Stimulated activated CD4-positive, alpha-beta T cell treated with anti-CD3 and anti-CD28 coated beads, Interleukin-1b, Interleukin-23, amount 100 ng/mL, for 48 hours (primary cell): ENCODE measurements around the gene NRN1L.

Experiments used
- DNase-seq: peaks from one replicate; pipeline ENCODE4 v3.0.0-alpha.2; 2020

NRN1L gene

DNA sequence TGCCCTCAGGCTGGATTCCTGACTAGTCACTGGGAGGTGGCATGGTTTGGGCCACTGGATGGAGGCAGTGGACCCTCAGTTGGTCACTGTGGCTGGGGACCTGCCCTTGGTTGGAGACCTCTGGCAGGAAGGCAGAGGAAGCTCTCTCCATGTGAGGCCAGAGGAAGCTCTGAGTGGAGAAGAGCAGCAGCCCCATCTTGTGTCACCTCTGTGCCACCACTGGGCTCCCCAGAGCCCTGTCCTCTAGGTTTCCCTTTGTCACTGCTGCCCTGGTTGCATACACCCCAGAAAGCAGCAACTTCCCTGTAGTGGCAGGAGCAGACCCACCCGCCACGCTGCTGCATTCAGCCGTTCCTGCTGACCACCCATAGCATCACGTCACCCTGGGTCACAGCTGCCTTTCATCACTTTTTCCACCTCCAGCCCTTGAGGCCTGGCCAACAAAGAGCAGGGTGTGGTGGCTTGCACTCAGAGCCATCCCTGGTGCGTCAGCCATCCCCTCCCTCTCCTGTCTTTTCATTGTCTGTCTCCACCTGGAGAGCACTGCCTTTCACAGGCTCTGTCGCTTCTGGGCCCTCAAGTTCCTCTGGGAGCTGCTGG is 35.0 kb downstream of the NRN1L start:
- no peak for DNase-seq

DNA sequence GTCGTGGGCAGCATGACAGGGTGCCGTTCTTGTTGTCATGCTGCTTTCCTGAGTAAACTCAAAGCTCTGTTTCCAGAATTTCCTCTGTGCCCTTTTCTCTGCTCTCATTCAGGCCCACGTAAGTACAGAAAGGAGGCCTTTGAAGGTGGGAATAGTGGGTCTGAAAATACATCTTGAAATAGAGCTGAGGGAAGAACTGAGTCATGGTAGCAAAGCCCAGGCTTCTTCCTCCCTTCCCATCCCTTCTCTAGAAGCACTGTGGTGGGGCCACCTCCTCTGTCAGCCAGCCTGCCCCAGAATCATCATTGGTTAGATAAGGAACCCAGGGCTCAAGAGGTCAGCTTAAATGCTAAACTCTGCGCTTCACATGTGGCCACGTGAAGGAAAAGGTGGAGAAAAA is 37.5 kb downstream of the NRN1L start:
- no peak for DNase-seq

DNA sequence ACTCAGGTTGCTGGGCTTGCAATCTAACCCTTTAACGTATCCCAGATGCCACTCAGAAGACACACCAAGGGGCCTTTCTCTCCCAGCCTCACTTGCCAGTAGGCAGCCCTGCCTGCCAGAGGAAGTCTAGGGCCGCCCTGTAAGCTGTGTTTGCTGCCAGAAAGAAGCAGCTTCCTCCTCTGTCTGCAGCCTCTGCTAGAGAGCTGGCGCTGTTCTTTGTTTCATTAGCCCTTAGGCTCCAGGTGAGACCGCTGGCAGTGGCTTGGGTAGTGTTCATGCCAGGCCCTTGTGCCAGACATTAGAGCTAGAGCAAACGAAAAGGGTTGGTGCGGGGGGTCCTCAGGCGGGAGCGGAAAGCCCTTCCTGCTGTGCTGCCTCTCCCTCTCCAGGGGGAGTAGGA is 38.1 kb downstream of the NRN1L start:
- no peak for DNase-seq

DNA sequence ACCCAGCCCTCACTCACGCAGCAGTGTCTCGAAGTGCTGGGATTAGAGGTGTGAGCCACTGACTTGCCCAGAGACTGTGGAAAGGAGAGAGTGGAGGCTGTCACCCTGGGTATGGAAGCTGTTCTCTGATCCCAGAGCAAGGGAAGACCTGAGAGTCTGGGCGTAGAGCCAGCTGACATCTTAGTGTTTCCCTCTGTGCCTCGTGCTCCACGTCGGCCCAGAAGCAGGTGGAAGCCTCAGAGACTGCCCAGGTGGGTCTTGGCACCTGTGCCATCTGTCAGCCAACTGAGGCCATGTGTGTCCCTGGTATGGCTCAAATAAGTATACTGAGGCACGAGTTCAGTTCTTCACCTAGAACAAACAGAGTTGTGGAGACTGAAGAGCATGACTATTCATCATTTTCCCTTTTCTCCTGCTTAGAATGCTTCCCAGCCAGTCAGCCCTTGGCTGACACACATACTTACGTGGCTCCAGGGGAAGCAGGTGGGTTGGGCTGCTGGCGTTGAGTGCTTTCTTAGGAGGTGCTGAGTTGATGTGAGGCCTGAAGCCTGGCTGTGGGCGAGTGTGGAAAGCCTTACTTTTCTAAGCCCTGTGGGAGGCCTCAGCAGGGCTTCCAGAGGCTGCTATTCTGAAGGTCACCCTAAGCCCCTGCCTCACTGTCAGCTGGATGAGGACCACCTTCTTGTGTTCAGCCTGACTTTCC is 38.9 kb downstream of the NRN1L start:
- no peak for DNase-seq

DNA sequence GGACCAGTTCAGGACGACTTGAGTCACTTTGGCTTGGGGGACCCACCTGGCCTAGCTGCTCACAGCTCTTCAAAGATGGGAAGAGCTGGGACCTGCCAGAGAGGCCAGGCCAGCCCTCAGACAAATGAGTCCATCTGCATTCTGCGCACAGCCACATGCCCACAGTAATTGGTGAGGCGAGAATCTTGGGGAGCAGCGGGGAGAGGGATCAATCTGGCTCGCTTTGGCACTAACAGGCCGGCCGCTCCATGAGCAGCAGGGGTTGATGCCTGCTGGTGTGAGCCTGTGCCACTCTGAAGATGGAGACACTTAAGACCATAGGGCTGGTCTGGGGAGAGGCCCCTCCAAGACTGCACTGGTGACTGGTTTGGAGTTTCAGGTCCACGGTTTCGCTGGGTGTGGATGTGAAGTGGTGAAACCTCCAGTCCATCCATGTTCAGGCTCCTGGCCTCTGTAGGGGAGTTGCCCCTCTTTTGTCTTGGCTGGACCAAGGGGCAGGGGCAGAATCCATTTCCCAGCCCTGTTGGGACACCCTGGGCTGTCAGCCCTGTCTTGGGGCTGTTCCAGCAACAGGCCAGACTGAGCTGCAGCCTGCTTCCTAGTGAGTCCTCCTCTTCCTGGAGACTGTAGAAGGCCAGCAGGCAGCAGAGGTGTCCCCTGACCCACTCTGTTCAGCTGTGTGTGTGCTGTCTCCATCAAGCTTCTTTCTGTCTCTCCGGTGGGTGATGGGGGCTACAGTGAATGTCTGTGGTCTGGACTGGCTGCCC is 39.6 kb downstream of the NRN1L start:
- no peak for DNase-seq

DNA sequence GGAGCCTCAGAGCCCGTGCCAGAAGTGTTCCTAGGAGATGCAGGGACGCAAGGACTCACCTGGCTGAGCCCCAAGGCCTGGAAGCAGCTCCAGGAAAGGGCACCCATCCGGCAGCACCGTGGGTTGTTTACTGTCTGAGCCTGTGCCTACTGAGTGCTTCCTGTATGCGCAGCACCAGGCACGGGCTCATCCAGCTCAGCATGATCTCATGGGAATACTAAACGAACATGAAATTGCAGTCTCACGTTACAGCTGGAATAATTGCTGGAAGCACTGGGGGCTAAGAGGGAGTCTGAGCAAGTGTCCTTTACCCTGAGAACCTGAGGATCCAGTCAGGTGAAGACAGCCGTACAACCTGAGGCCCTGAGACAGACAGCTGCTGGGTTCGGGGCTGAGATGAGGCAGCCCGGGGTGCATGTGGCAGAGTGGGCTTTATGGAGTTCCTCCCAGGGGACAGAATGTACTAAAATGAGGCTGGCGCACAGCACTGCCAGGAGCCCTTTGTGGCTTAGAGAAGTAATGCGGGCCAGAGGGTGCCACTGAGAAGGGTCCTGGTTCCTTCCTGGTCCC is 41.6 kb downstream of the NRN1L start:
- DNase-seq: no peak

DNA sequence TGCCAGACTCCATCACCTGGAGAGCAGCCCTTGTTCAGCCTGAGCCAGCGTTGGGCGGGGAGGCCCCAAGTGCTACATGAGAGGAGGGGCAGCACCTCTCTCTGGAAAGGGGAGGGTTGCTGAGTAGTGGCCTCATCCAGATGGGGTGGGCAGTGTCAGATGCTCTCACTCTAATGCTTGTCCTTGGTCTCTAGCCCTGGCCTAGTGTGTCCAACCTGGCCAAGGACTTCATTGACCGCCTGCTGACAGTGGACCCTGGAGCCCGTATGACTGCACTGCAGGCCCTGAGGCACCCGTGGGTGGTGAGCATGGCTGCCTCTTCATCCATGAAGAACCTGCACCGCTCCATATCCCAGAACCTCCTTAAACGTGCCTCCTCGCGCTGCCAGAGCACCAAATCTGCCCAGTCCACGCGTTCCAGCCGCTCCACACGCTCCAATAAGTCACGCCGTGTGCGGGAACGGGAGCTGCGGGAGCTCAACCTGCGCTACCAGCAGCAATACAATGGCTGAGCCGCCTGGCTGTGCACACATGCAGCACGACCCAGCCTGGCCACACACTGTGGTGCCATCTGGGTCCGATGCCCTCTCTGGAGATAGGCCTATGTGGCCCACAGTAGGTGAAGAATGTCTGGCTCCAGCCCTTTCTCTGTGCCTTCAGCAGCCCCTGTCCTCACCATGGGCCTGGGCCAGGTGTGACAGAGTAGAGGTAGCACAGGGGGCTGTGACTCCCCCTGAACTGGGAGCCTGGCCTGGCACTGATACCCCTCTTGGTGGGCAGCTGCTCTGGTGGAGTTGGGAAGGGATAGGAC is 42.7 kb downstream of the NRN1L start:
- no peak for DNase-seq

DNA sequence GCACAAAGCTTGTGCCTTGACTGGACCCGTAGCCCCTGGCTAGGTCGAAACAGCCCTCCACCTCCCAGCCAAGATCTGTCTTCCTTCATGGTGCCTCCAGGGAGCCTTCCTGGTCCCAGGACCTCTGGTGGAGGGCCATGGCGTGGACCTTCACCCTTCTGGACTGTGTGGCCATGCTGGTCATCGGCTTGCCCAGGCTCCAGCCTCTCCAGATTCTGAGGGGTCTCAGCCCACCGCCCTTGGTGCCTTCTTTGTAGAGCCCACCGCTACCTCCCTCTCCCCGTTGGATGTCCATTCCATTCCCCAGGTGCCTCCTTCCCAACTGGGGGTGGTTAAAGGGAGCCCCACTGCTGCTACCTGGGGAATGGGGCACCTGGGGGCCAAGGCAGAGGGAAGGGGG is 43.5 kb downstream of the NRN1L start:
- DNase-seq: no peak

DNA sequence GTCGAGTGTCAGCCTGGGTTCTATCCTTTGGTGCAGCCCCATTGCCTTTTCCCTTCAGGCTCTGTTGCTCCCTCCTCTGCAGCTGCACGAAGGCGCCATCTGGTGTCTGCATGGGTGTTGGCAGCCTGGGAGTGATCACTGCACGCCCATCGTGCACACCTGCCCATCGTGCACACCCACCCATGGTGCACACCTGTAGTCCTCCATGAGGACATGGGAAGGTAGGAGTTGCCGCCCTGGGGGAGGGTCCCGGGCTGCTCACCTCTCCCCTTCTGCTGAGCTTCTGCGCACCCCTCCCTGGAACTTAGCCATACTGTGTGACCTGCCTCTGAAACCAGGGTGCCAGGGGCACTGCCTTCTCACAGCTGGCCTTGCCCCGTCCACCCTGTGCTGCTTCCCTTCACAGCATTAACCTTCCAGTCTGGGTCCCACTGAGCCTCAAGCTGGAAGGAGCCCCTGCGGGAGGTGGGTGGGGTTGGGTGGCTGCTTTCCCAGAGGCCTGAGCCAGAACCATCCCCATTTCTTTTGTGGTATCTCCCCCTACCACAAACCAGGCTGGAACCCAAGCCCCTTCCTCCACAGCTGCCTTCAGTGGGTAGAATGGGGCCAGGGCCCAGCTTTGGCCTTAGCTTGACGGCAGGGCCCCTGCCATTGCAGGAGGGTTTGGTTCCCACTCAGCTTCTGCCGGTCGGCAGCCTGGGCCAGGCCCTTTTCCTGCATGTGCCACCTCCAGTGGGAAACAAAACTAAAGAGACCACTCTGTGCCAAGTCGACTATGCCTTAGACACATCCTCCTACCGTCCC is 44.1 kb downstream of the NRN1L start:
- DNase-seq: peak; percentile 80

DNA sequence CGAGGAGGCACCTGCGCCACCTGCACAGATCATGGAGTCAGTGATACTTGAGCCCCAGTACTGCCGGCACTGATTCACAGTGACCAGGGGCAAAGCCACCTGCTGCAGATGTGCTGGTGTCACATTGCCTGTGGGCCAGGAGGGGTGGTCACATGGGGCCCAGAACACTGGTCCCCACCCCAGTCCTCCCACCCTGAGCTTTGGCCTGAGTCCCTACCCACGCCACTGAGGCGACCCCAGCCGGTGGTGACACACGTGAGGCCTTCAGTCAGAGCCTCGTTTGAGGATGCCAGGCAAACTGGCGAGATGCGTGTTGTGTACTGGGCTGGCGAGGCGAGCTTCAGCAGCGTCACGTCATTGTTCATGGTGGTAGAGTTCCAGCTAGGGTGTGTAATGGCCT is 45.5 kb downstream of the NRN1L start:
- no peak for DNase-seq

DNA sequence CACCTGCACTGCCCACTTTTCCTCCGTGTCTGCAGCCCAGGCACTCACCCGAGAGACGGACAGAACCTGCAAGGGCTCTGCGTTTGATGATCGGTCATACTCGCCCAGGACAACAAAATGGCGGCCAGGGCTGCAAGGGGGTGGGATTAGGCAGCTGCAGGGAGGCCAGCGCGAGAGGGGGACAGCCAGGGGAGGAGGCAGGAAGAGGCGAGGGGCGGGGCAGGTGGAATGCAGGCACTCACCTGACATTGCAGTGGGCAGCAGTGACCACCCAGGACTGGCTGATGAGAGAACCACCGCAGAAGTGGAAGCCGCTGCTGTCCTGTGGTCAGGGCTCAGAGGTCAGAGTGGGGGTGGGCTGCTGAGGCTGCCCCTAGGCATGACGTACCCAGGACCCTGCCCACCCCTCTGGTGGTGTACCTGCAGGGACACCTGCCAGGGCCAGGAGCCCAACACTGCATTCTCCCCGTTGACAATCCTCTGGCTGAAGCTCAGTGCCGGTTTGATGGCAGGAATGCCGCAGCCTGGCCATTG is 46.1 kb downstream of the NRN1L start:
- DNase-seq: no peak

DNA sequence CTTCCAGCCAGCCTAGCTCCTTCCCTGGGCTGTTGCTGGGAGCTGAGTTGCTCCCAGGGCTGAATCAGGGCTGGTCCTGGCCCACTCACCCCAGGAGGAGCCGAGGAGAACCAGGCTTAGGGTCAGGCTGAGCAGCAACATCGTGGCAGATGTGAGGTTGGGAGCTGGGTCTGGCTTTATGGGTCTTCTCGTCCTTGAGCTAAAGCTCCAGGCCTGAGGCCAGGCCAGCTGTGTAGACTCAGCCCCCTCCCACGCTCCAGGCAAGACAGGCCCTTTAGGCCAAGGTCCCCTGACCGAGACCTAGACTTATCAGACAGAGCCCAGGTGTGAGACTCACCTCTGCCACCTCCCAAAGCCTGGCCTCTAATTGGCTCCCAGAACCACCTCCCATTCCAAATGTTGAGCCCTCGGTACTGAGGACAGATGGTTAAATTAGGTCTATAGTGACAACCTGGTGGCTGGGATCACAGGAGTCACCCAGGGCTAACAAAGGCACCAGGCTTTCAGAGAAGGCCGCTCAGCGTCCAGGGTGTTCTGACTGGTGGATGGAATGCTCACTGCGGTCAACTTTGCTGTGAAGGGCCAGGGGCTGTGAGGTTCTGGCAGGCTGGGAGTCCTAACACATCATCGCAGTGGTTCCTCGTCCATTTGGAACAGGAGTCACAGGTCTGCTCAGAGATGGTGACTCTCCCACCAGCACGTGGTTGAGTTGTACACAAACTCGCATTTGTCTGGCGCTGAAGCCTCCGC is 47.2 kb downstream of the NRN1L start, which contains the start of gene CTRL:
Gene CTRL (minus strand): TSS at position 151 of the 750 bp plus-strand sequence. CDS start 10 bp downstream, at position 141.
- no peak for DNase-seq

DNA sequence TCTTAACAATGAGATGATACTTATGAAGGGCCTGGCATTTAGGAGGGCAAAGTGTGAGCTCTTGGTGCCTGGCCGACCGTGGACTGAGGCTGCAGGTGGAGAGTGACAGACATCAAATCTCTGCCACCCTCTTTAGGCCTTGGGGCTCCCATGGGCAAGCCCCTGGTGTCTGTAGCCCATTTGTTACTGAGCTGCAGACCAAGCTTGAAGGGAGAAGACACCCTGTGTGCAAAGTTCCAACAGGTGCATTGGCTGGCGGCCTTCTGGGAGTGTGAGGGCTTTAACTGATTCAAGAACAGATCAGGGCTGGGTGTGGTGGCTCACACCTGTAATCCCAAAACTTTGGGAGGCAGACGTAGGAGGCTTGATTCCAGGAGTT is 47.8 kb downstream of the NRN1L start:
- DNase-seq: no peak

DNA sequence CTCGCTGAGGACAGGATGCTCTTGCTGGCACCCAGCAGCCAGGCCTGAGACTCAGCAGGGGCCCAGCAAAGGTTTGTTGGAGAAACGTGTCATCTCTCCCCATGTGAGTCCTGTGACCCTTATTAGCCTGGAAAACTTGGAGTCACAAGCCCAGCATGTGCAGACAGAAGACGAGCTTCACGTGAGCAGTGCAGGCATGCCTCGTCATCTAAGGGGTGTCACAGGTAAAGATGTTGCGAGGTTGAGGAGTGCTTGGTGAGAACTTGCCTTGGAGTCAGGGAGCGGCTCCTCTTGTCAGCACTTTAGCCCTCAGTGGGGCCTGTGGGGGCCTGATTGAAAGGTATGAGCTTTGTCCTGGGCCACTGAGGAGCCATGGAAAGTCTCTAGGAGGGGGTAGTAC is 49.1 kb downstream of the NRN1L start:
- no peak for DNase-seq

DNA sequence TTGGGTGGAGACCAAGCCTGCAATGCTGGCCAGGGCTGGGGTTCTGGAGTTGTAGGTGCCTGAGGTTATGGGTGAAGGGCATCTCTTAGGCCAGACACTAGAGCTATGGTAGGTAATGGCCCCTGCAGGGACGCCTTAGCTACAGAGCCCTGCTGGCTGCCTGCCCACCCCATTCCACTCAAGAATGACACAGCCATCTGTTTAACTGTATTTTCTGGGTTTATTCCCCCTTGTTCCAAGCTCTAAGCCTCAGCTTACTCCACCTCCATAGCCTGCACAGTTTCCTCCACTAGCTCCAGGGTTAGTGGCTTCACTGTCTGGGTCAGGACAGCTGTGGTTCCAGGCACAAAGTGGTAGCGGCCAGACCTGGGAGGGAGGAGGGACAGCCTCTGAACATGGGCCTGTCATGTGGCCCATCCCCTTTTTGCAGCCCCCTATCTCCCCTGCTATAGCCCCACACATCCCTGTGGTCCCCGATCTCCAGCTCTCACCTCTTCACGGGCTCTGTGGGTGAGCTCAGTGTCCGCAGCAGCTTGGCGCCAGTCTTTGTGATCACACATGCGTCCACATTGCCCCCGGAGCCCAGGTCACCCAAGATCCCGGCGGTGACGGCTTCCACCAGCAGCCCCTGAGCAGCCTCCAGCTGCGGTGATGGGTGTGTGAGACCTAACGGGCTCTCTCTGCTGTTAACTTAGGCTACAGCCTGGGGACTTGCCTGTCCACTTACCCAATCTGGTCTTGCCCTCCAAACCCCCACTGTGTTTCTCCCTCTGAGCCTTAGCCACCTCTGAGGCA is 49.8 kb downstream of the NRN1L start:
- no peak for DNase-seq

DNA sequence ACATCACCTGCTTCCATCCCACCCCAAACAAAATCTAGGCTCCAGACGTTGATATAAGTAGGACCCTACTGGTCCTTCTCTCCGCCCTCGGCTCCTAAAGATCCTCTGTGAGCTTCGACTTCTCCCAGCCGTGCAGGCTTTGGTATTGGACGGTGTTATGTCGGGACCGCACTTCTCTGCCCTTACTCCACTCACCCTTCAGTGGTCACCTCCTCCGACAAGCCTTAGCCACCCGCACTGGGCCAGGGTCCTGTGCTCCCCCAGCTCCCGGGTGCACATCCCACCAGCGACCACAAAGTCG is 50.4 kb downstream of the NRN1L start:
- DNase-seq: no peak

DNA sequence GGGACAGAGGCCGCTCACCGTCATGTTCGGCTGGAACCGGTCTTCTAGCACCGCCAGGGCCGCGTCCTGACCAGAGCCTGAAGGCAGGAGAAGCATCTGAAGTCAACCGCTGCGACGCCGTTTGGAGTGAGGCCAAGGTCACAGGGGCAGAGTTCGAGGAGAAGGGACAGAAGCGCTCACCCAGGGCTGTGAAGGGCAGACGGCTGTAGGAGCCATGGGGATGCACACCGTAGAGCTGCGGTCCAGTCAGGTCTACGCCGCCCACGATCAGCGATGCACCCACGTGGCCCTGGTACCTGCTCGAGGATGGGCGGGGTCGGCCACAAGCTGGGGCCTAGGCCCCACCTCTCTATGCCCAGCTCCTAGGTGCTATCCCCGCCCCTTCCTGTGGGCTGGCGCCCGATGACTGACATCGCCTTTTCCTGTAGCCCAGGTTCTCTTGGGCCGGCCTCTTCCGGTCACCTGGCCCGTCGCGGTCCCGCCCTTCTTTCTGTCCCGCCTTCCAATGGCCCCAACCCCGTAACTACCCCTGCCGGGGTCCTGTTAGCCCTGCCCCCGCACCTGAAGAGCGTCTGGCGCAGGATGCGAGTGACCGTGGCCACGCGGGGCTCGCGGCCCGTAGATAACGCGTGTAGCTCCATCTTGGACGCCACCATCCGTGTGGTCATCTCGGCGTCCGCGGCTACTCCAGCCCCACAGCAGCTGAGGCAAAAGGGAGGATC is 50.9 kb downstream of the NRN1L start:
- peak; percentile 97 for DNase-seq
